ENCODE measurements around the gene SNCA.

SNCA gene

DNA sequence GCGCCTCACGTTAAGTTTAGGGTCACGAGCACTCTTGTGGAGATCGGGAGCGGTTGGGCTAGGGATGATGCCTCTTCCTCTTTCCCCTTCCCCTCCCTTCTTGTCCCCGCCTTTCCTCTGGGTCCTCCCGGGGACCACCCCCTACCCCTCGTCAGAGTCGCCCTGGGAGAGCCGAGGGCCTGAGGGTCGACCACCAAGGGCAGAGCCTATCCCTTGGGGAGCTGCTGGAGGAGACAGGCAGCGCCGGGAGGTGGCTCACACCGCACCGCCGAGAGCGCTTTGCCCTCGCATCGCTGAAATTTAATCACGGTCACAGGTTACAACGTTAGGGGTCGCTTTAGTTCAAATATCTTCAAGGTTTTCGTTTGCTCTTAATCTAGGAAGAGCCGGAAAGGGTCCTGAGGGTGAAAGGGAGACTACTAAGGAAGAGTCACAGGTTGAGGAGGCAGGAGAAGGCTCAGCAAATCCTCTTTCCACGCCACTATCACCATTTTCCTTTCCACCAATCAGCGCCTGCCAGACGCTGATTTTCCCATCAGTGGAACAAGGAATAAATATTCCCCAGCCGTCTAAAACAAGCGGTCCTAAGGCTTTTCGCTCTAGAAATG lies 528 bp upstream of the SNCA start:
- H3K4me1 ChIP-seq (ENCODE audit: control extremely low read depth in 1 of 4, control insufficient read depth in 4 of 4, insufficient read depth in 4 of 4, low read length in 3 of 4), result peaks cover 2 to 31% (median 18%) of the 10 kb centered on the region in 4 experiments
- H3K9me3 ChIP-seq (ENCODE audit: control extremely low read depth in 1 of 5, control insufficient read depth in 4 of 5, insufficient read depth in 2 of 5, low read depth in 1 of 5, low read length in 4 of 5), result no peaks in the 10 kb centered on the region
- WGBS (ENCODE audit: insufficient coverage), result 0% methylated on average over 28 of the region's 30 CpGs
- H3K4me3 ChIP-seq (ENCODE audit: control insufficient read depth in 1 of 7, extremely low read depth in 1 of 7, insufficient read depth in 4 of 7, low read depth in 2 of 7, low read length in 6 of 7), result peak overlapping the region; percentile 75 to 93 (median 88)
- CTCF ChIA-PET, result interaction anchor here (1.4 kb wide), 2 partner anchors 63 to 66 kb away, joined by 3 to 4 read pairs; no protein-coding TSS in a partner anchor
- POLR2A ChIA-PET, result no interaction called here
- peak in 2 of 3 donors; percentile 67 to 83 for DNase-seq
- peaks cover 5 to 14% (median 6%) of the 10 kb centered on the region in 4 experiments for H3K36me3 ChIP-seq (ENCODE audit: control insufficient read depth in 4 of 4, insufficient read depth in 4 of 4, low read length in 3 of 4)
- H3K27ac ChIP-seq (ENCODE audit: insufficient read depth in 1 of 2, low read depth in 1 of 2, low read length in 2 of 2, poor library complexity in 1 of 2, severe bottlenecking in 2 of 2), result peak overlapping the region; percentile 16 to 72
- H3K27me3 ChIP-seq (replicated peaks in 2 of 5; ENCODE audit: control insufficient read depth in 4 of 5, insufficient read depth in 5 of 5, low read length in 4 of 5), result no peaks in the 10 kb centered on the region

DNA sequence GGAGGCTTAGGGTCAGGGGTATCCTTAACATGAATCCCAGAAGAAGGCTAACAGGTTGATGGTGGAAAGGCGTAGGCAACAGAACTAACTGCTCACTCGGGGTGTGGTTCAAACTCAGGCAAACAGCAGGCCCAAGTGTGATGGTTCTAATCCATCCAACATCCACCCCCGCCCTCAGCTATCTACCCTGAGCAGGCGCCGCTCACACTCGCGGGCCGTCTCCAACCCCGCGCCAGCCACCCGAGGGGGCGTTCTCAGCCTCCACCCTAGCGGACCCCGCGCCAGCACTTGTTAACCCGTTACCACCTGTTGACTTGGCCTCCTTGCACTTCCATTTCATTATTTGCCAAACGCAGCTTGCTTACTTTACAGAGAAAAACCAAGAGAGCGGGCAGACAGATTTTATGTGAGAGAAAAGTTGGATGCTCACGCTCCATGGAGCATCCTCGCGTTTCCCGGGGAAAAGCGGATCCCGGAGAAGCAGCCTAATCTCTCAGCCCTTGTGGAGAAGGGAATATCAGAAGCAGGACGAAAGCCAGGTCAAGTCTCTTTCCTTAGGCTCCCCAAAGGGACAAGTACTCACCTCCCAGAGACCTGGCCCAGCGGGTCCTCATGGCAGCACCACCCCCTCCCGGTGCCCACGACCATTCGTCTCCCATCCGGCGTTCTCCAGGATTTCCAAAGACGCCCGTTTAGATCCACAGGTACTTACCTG lies 773 bp downstream of the SNCA start:
- Histone ChIP-seq H3K4me1 (ENCODE audit: control extremely low read depth in 1 of 4, control insufficient read depth in 4 of 4, insufficient read depth in 4 of 4, low read length in 3 of 4) (peaks cover 2 to 31% (median 18%) of the 10 kb centered on the region in 4 experiments), H3K27me3 (replicated peaks in 2 of 5; ENCODE audit: control insufficient read depth in 4 of 5, insufficient read depth in 5 of 5, low read length in 4 of 5) (no peaks in the 10 kb centered on the region), H3K27ac (ENCODE audit: insufficient read depth in 1 of 2, low read depth in 1 of 2, low read length in 2 of 2, poor library complexity in 1 of 2, severe bottlenecking in 2 of 2) (peak overlapping the region; percentile 51 to 85), H3K36me3 (ENCODE audit: control insufficient read depth in 4 of 4, insufficient read depth in 4 of 4, low read length in 3 of 4) (peaks cover 5 to 17% (median 11%) of the 10 kb centered on the region in 4 experiments), H3K4me3 (ENCODE audit: control insufficient read depth in 1 of 7, extremely low read depth in 1 of 7, insufficient read depth in 4 of 7, low read depth in 2 of 7, low read length in 6 of 7) (peak overlapping the region; percentile 75 to 93 (median 88)), H3K9me3 (ENCODE audit: control extremely low read depth in 1 of 5, control insufficient read depth in 4 of 5, insufficient read depth in 2 of 5, low read depth in 1 of 5, low read length in 4 of 5) (no peaks in the 10 kb centered on the region)
- ChIA-PET CTCF (interaction anchor here (1.0 kb wide), 1 partner anchor 33 kb away, joined by 3 read pairs; no protein-coding TSS in a partner anchor), POLR2A (no interaction called here)
- WGBS (ENCODE audit: insufficient coverage), result 1% methylated on average over 30 of the region's 33 CpGs
- peak; percentile 26 to 71 (median 60) for DNase-seq

DNA sequence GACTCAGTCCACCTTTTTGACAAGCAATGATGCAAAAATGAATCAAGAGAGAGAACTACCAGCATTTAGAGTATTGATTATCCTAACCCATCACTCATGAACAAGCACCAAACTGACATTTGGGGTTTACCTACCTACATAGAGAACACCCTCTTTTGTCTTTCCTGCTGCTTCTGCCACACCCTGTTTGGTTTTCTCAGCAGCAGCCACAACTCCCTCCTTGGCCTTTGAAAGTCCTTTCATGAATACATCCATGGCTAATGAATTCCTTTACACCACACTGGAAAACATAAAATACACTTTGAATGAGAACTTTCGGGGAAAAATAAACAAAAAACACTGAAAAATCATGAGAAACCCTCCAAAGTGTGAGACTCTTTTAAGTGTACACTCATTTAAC lies 1.5 kb downstream of the SNCA start:
- no peak for DNase-seq
- H3K27me3 ChIP-seq (replicated peaks in 2 of 5; ENCODE audit: control insufficient read depth in 4 of 5, insufficient read depth in 5 of 5, low read length in 4 of 5), result no peaks in the 10 kb centered on the region
- POLR2A ChIA-PET, result no interaction called here
- H3K4me1 ChIP-seq (ENCODE audit: control extremely low read depth in 1 of 4, control insufficient read depth in 4 of 4, insufficient read depth in 4 of 4, low read length in 3 of 4), result peaks cover 2 to 31% (median 18%) of the 10 kb centered on the region in 4 experiments
- no peaks in the 10 kb centered on the region for H3K9me3 ChIP-seq (ENCODE audit: control extremely low read depth in 1 of 5, control insufficient read depth in 4 of 5, insufficient read depth in 2 of 5, low read depth in 1 of 5, low read length in 4 of 5)
- H3K36me3 ChIP-seq (ENCODE audit: control insufficient read depth in 4 of 4, insufficient read depth in 4 of 4, low read length in 3 of 4), result peaks cover 5 to 22% (median 13%) of the 10 kb centered on the region in 4 experiments
- no CpG with 5 or more reads among the region's 1 CpG for WGBS (ENCODE audit: insufficient coverage)
- H3K4me3 ChIP-seq (ENCODE audit: control insufficient read depth in 1 of 7, extremely low read depth in 1 of 7, insufficient read depth in 4 of 7, low read depth in 2 of 7, low read length in 6 of 7), result peak overlapping the region in 6 of 7 experiments; percentile 19 to 93 (median 88)
- no peak overlapping the region for H3K27ac ChIP-seq (ENCODE audit: insufficient read depth in 1 of 2, low read depth in 1 of 2, low read length in 2 of 2, poor library complexity in 1 of 2, severe bottlenecking in 2 of 2)
- CTCF ChIA-PET, result interaction anchor here (1.0 to 1.6 kb wide), 2 partner anchors 26 to 34 kb away, joined by 3 to 5 read pairs; no protein-coding TSS in a partner anchor

DNA sequence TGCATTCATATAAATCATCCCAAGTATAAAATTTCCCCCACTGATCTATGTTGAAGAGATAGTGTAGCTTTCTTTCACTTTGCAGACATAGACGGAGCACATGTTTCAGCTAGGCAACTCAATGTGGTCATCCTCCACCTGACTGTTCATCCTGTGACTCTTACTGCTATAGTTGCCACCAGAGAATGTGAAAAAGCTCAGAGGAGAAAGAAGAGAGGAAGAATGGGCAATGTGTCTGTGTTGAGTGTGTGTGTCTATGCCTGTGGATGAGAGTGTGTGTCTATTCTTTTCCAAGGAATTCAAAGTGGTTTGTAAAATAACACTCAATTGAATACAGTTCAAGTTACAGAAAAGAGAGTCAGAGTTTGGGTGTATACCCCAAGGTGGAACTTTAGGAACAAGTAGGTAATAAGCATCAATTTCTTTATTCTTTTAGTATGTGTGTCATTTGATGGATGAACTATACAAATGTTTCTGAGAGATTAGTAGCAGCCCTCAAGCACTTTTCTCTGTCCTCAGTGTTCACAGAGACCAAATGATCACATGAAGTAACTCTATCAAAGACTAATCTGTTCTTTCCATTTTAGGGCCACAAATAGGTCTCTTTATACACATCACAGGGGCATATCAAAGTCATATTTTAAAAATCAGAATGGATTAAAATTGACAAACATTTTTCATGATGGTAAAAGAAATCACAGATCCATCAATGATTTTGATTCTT lies 2.3 kb downstream of the SNCA start:
- WGBS (ENCODE audit: insufficient coverage), result 100% methylated on average over 1 of the region's 1 CpG
- POLR2A ChIA-PET, result no interaction called here
- DNase-seq, result no peak

DNA sequence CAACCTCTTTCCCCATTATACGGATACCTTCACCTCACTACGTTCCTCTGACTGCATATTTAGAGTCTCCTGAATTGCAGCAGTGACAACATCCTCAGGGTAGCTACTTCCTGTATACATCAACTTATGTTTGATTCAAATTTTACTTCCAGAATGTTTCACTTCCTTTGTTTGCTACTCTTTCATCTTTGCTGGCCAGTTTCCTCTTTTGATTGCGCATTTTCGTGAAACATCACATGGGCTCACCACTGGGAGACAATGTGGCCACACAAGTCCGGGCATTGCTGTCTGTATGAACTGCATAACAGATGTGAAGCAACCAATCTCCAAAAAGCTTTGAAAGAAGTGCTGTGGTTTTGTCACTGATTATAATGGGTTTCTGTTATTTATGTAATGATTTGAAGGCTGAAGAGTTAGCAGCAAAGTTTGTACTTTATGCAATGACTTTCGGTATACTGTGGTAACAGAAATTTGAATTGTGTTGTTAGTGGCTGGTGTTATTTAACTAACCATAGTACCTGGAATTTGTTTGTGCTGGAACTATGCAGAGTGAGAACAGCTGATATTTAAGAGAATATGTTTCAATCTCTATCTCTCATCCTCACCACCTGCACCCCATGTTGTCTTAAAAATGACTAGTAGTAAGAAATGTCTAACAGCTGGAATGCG lies 7.4 kb downstream of the SNCA start:
- WGBS (ENCODE audit: insufficient coverage), result 4% methylated on average over 5 of the region's 7 CpGs
- Histone ChIP-seq H3K9me3 (ENCODE audit: control extremely low read depth in 1 of 5, control insufficient read depth in 4 of 5, insufficient read depth in 2 of 5, low read depth in 1 of 5, low read length in 4 of 5) (no peaks in the 10 kb centered on the region), H3K27ac (ENCODE audit: insufficient read depth in 1 of 2, low read depth in 1 of 2, low read length in 2 of 2, poor library complexity in 1 of 2, severe bottlenecking in 2 of 2) (peak overlapping the region in 1 of 2 experiments; percentile 9), H3K4me1 (ENCODE audit: control extremely low read depth in 1 of 4, control insufficient read depth in 4 of 4, insufficient read depth in 4 of 4, low read length in 3 of 4) (peaks cover 0 to 15% (median 8%) of the 10 kb centered on the region in 4 experiments), H3K4me3 (ENCODE audit: control insufficient read depth in 1 of 7, extremely low read depth in 1 of 7, insufficient read depth in 4 of 7, low read depth in 2 of 7, low read length in 6 of 7) (peak overlapping the region in 5 of 7 experiments; percentile 2 to 44 (median 17)), H3K36me3 (ENCODE audit: control insufficient read depth in 4 of 4, insufficient read depth in 4 of 4, low read length in 3 of 4) (peaks cover 4 to 33% (median 16%) of the 10 kb centered on the region in 4 experiments), H3K27me3 (replicated peaks in 2 of 5; ENCODE audit: control insufficient read depth in 4 of 5, insufficient read depth in 5 of 5, low read length in 4 of 5) (no peaks in the 10 kb centered on the region)
- CTCF ChIA-PET, result interaction anchor here (1.2 to 1.6 kb wide), 4 partner anchors 16 to 189 kb away, joined by 3 to 4 read pairs (median 3); no protein-coding TSS in a partner anchor
- POLR2A ChIA-PET, result no interaction called here
- peak; percentile 77 to 94 (median 88) for DNase-seq

More for the DNA sequence above, 2.3 kb downstream of the SNCA start:
- H3K27me3 ChIP-seq (replicated peaks in 2 of 5; ENCODE audit: control insufficient read depth in 4 of 5, insufficient read depth in 5 of 5, low read length in 4 of 5), result no peaks in the 10 kb centered on the region
- peaks cover 3 to 37% (median 19%) of the 10 kb centered on the region in 4 experiments for H3K4me1 ChIP-seq (ENCODE audit: control extremely low read depth in 1 of 4, control insufficient read depth in 4 of 4, insufficient read depth in 4 of 4, low read length in 3 of 4)
- H3K36me3 ChIP-seq (ENCODE audit: control insufficient read depth in 4 of 4, insufficient read depth in 4 of 4, low read length in 3 of 4), result peaks cover 5 to 22% (median 13%) of the 10 kb centered on the region in 4 experiments
- no peak overlapping the region for H3K4me3 ChIP-seq (ENCODE audit: control insufficient read depth in 1 of 7, extremely low read depth in 1 of 7, insufficient read depth in 4 of 7, low read depth in 2 of 7, low read length in 6 of 7)
- H3K9me3 ChIP-seq (ENCODE audit: control extremely low read depth in 1 of 5, control insufficient read depth in 4 of 5, insufficient read depth in 2 of 5, low read depth in 1 of 5, low read length in 4 of 5), result no peaks in the 10 kb centered on the region
- CTCF ChIA-PET, result interaction anchor here (1.6 kb wide), 1 partner anchor 27 kb away, joined by 5 read pairs; no protein-coding TSS in a partner anchor
- no peak overlapping the region for H3K27ac ChIP-seq (ENCODE audit: insufficient read depth in 1 of 2, low read depth in 1 of 2, low read length in 2 of 2, poor library complexity in 1 of 2, severe bottlenecking in 2 of 2)

DNA sequence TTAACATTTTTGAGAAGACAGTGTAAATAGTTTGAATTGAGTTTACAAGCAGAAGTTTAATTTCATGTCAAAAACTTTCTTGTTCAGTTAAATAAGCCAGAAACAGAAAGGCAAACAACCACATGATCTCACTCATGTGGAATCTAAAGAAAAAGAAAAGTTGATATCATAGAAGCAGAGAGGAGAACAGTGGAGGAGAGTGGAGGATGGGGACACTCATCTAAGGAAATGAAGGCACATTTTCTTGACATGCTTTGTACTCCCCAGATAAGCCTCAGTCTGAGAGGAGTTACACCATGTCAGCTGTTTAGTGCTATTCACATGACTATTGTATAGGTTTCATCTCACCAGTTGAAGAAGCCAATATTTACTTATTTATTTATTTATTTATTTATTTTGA lies 13.5 kb downstream of the SNCA start:
- CTCF ChIA-PET, result no interaction called here
- Histone ChIP-seq H3K27ac (ENCODE audit: insufficient read depth in 1 of 2, low read depth in 1 of 2, low read length in 2 of 2, poor library complexity in 1 of 2, severe bottlenecking in 2 of 2) (no peak overlapping the region), H3K9me3 (ENCODE audit: control extremely low read depth in 1 of 5, control insufficient read depth in 4 of 5, insufficient read depth in 2 of 5, low read depth in 1 of 5, low read length in 4 of 5) (peaks cover 0 to 2% (median 0%) of the 10 kb centered on the region in 5 experiments), H3K4me1 (ENCODE audit: control extremely low read depth in 1 of 4, control insufficient read depth in 4 of 4, insufficient read depth in 4 of 4, low read length in 3 of 4) (peaks cover 0 to 3% (median 2%) of the 10 kb centered on the region in 4 experiments), H3K4me3 (ENCODE audit: control insufficient read depth in 1 of 7, extremely low read depth in 1 of 7, insufficient read depth in 4 of 7, low read depth in 2 of 7, low read length in 6 of 7) (no peak overlapping the region), H3K36me3 (ENCODE audit: control insufficient read depth in 4 of 4, insufficient read depth in 4 of 4, low read length in 3 of 4) (peaks cover 5 to 32% (median 25%) of the 10 kb centered on the region in 4 experiments), H3K27me3 (replicated peaks in 2 of 5; ENCODE audit: control insufficient read depth in 4 of 5, insufficient read depth in 5 of 5, low read length in 4 of 5) (no peaks in the 10 kb centered on the region)
- POLR2A ChIA-PET, result interaction anchor here (0.7 kb wide), 1 partner anchor 100 kb away, joined by 4 read pairs; no protein-coding TSS in a partner anchor
- no peak for DNase-seq
